Skeletal muscle tissue (tissue), 4 donors: Measurements from ENCODE around the gene NFATC2. TPM values are rescaled to one million over a fixed set of nuclear protein-coding genes. Genes with fewer than 3 reads are reported as not detected.

Experiments used
- H3K27ac ChIP-seq: one replicate; pipeline ENCODE4 v1.7.0; 2013; ENCODE audit warnings: mild to moderate bottlenecking, low read depth, low read length, inconsistent platforms
- H3K27me3 ChIP-seq, 3 donors: one replicate each; pipeline ENCODE4 v1.7.0; 2013; ENCODE audit warnings: low read length in 3 of 3; ENCODE audit not compliant: control insufficient read depth in 3 of 3, insufficient read depth in 3 of 3
- H3K36me3 ChIP-seq, 3 donors: one replicate each; pipeline ENCODE4 v1.7.0; 2013; ENCODE audit warnings: low read length in 3 of 3; ENCODE audit not compliant: control insufficient read depth in 3 of 3, insufficient read depth in 3 of 3
- H3K4me1 ChIP-seq, 3 donors: one replicate each; pipeline ENCODE4 v1.7.0; 2013; ENCODE audit warnings: low read length in 3 of 3, mild to moderate bottlenecking in 3 of 3; ENCODE audit not compliant: control insufficient read depth in 3 of 3, insufficient read depth in 3 of 3
- H3K4me3 ChIP-seq, 3 donors: one replicate each; pipeline ENCODE4 v1.7.0; 2013; ENCODE audit warnings: low read length in 3 of 3
- H3K9ac ChIP-seq, 3 donors: one replicate each; pipeline ENCODE4 v1.7.0; 2013; ENCODE audit warnings: low read length in 3 of 3, mild to moderate bottlenecking in 3 of 3, moderate library complexity in 2 of 3, low read depth in 1 of 3
- H3K9me3 ChIP-seq, 3 donors: one replicate each; pipeline ENCODE4 v1.7.0; 2013; ENCODE audit warnings: low read length in 3 of 3; ENCODE audit not compliant: control insufficient read depth in 3 of 3
- total RNA-seq: library from RNA; depleted of rRNA; stranded (reverse); fragments of >200 nt; gene quantifications from one replicate; pipeline ENCODE4 v1.2.3, GENCODE V29; 2014
- donor health status: Osteomylitis.

Gene NFATC2
- total RNA-seq, 1 donor from 2014 or later: 3.1 TPM

DNA sequence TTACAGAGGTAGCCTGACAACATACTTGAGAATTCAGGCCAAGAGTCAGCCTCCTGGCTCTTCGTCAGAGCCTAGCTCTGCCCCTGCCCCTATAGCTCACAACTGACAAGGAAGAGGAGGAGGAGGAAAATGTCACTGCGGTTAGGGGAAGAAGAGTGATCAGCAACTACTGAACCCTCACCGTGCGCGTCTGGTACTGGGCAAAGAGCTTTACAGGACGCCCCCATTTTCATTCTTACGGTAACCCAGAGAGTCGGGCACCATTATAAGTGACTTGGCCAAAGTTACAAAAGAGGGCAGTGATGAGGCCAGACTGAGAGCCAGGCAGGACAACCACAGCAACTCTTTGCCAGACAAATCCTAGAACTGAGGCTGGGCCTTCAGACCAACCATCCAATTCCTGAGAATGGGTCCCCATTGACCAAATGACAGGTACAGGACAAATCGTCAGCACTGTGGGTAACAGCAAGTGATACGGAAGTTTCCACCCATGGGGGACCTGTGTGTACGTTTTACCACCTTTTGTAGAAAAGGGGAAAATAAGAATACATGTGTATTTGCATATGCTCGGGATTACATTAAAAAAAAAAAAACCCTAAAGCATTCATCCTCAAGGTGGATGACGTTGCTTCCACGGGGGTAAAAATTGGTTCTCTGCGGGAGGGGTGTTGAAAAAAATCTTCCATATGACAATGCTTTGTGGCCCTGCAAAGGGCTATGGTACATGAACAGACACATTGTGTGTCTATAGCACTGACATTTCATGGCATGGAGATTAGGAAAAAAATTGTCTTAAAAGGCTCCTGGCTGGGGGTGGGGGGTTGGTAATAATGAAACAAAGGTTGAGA is 118.0 kb downstream of the NFATC2 start:
- H3K4me1 ChIP-seq: peaks cover 4 to 11% (median 6%) of the 10 kb centered on the region in 3 donors
- no peak overlapping the region for H3K27ac ChIP-seq
- no peak overlapping the region for H3K4me3 ChIP-seq
- peaks cover 0 to 4% (median 0%) of the 10 kb centered on the region in 3 donors for H3K36me3 ChIP-seq
- no peaks in the 10 kb centered on the region for H3K9me3 ChIP-seq
- no peak overlapping the region for H3K9ac ChIP-seq
- H3K27me3 ChIP-seq: no peaks in the 10 kb centered on the region

DNA sequence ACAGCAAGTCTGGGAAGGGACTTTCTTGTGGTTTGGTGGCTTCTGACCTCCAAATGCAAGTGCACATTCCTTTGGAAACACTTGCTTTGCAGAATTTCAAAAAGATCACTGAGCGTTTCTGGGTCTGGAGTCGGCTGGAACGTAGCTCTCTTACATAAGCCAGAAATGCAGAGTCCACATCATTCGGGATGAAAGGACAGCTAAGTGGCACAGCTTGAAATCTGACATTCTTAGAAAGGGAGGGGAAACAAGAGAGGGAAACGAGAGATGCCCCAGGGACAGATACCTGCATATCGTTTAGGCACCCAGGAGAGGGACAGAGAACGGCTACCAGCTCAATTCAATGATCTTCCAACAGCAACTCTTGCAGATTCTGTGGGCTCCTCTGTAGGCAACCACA is 118.7 kb downstream of the NFATC2 start:
- Histone ChIP-seq H3K9me3 (no peaks in the 10 kb centered on the region), H3K4me3 (no peak overlapping the region), H3K27ac (no peak overlapping the region)

DNA sequence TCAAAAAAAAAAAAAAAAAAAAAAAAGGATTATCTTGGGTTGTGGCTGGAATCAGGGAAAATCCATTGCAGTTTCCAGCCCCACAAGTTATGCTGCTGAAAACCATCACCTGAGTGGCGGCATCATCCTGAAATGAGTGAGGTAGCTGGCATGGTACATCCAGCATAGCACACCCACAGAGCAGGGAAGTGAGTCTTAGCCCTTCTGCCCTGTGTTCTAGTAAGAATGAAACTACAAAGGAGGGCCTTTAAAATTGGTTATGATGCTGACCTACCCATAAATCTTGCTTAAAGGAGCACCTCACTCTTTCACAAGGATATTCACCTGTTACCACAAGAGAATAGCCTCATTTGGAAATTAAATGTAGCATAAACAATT is 119.2 kb downstream of the NFATC2 start:
- Histone ChIP-seq H3K4me3 (no peak overlapping the region), H3K27ac (no peak overlapping the region), H3K9me3 (no peaks in the 10 kb centered on the region), H3K27me3 (no peaks in the 10 kb centered on the region), H3K9ac (no peak overlapping the region), H3K4me1 (peaks cover 3 to 6% (median 4%) of the 10 kb centered on the region in 3 donors), H3K36me3 (peaks cover 0 to 4% (median 0%) of the 10 kb centered on the region in 3 donors)

More for the DNA sequence above, 118.7 kb downstream of the NFATC2 start:
- no peaks in the 10 kb centered on the region for H3K27me3 ChIP-seq
- no peak overlapping the region for H3K9ac ChIP-seq
- H3K36me3 ChIP-seq: peaks cover 0 to 4% (median 0%) of the 10 kb centered on the region in 3 donors
- peaks cover 4 to 11% (median 6%) of the 10 kb centered on the region in 3 donors for H3K4me1 ChIP-seq

DNA sequence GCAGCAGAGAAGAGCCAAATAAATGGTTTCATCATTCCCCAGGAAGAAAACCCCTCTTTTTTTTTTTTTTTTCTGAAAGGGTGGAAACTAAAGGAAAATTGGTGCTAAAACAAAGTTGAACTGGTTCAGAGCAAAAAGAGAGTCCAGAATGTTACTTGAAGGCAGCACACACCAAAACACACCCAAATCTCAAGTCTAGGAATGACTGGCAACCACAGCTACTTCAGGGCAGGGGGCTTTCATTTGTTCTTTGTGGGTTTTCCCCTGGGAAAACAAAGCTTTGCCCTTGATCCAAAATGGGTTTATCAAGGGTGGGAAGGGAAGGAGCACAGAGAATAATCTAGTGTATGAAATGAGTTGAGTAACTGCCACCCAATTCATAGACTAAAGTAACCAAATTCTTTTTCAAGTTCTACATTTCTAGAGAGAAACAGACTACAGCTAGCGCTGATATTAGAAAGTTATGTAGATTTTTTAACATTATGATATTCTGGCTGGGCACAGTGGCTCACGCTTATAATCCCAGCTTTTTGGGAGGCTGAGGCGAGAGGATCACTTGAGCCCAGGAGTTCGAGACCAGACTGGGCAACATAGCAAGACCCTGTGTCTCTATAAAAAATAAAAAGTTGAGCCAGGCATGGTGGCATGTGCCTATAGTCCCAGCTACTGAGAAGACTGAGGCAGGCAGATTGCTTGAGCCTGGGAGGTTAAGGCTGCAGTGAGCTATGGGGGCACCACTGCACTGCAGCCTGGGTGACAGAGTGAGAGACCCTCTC is 119.8 kb downstream of the NFATC2 start:
- Histone ChIP-seq H3K9me3 (no peaks in the 10 kb centered on the region), H3K27ac (no peak overlapping the region), H3K4me3 (no peak overlapping the region)

DNA sequence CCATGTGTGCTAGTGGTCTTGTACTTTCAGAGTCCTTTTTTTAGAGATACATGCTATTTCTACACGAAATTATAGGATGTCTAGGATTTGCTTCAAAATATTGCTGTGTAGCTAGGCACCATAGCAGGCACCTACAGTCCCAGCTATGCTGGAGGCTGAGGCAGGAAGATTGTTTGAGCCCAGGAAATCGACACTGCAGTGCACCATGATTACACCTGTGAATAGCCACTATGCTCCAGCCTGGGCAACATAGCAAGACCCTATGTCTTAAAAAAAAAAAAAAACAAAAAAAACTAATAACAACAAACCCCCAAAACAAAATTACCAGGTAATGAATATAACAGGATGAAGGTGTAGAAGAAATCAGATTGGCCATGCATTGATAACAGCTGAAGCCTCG is 121.7 kb downstream of the NFATC2 start:
- Histone ChIP-seq H3K27ac (no peak overlapping the region), H3K36me3 (peaks cover 0 to 4% (median 0%) of the 10 kb centered on the region in 3 donors), H3K9ac (no peak overlapping the region), H3K4me1 (peaks cover 0 to 8% (median 5%) of the 10 kb centered on the region in 3 donors), H3K27me3 (no peaks in the 10 kb centered on the region), H3K4me3 (no peak overlapping the region), H3K9me3 (no peaks in the 10 kb centered on the region)

More for the DNA sequence above, 119.8 kb downstream of the NFATC2 start:
- no peaks in the 10 kb centered on the region for H3K27me3 ChIP-seq
- H3K9ac ChIP-seq: no peak overlapping the region
- no peaks in the 10 kb centered on the region for H3K4me1 ChIP-seq
- H3K36me3 ChIP-seq: peaks cover 0 to 4% (median 0%) of the 10 kb centered on the region in 3 donors

DNA sequence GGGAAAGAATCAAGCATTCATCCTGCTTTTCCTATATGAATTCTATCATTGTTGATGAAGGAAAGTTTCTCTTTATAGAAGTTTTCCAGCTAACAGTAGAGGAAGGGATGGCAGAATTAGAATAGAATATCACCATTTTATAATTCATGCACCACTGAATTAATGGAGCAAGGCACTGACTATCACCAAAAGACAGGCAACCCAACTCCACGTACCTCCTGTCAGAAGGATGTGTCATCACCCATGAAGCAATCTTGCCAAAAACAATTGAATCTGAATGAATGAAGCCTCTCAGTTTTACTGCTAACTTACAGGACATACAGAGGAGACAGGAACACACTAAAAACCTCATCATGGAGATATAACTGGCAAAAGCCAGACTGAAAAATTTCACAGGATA is 122.4 kb downstream of the NFATC2 start:
- no peak overlapping the region for H3K4me3 ChIP-seq
- peaks cover 0 to 8% (median 5%) of the 10 kb centered on the region in 3 donors for H3K4me1 ChIP-seq
- H3K9me3 ChIP-seq: no peaks in the 10 kb centered on the region
- H3K9ac ChIP-seq: no peak overlapping the region
- H3K27me3 ChIP-seq: no peaks in the 10 kb centered on the region
- H3K36me3 ChIP-seq: no peaks in the 10 kb centered on the region
- H3K27ac ChIP-seq: no peak overlapping the region

DNA sequence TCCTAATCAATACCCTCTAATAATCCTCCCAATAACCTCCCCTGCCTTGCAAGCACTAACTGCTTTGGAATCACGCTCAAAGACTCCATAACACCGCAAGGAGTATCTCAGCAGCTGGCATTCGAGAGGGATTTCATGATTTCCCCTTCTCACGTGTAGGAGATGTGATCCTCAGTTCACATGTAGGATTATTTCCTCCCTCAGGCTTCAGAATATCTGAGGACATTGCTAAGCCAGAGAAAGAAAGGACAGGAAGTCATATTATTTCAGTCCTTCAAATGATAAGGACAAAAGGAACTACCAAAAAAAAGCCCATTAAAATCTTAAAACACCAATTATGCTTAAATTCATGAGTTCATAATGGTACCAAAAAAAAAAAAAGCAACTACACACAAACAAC is 122.9 kb downstream of the NFATC2 start:
- H3K9ac ChIP-seq: no peak overlapping the region

DNA sequence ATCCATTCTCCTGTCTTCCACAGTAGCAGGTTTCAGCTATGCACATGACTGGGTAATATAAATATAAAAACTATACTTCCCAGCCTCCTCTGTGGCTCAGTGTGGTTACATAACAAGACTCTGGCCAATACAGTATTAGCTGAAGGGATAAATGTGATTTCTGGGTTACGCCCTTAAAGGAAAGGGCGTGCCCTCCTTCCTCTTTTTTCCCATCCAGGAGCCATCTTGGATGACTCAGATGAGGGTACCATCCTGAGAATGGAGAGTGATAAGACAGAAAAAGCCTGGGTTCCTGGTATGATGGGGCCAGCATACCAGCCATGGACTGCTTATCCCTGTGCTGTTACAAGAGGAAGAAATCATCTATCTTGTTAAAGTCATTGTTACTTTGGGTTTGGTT is 123.3 kb downstream of the NFATC2 start:
- Histone ChIP-seq H3K9me3 (no peaks in the 10 kb centered on the region), H3K27me3 (no peaks in the 10 kb centered on the region), H3K36me3 (no peaks in the 10 kb centered on the region), H3K4me3 (no peak overlapping the region), H3K4me1 (peaks cover 0 to 8% (median 5%) of the 10 kb centered on the region in 3 donors), H3K27ac (no peak overlapping the region), H3K9ac (no peak overlapping the region)

More for the DNA sequence above, 122.9 kb downstream of the NFATC2 start:
- Histone ChIP-seq H3K27me3 (no peaks in the 10 kb centered on the region), H3K4me1 (peaks cover 0 to 8% (median 5%) of the 10 kb centered on the region in 3 donors), H3K27ac (no peak overlapping the region), H3K9me3 (no peaks in the 10 kb centered on the region), H3K4me3 (no peak overlapping the region), H3K36me3 (no peaks in the 10 kb centered on the region)

DNA sequence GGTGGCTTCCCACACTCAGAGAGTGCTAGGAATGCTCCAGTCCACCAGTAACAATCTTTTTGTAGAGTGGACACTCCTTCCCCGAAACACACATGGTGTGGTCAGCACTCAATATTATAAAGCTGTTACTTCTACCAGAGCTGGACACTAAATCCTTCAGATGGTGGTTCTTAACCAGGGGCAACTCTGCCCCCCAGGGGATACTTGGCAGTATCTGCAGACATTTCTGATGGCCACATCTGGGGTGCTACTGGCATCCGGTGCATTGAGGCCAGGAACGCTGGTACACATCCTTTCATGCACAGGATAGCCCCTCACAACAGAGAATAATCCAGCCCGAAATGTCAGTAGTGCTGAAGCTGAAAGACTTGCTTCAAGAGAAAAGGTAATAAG is 124.4 kb downstream of the NFATC2 start:
- Histone ChIP-seq H3K36me3 (no peaks in the 10 kb centered on the region), H3K9me3 (no peaks in the 10 kb centered on the region), H3K4me3 (no peak overlapping the region), H3K9ac (no peak overlapping the region), H3K4me1 (peaks cover 4 to 10% (median 10%) of the 10 kb centered on the region in 3 donors), H3K27me3 (no peaks in the 10 kb centered on the region), H3K27ac (no peak overlapping the region)
